ENCODE data around the gene SPATA16.

SPATA16 gene

GRCh38 chr3:173066044-173067004, 74.7 kb downstream of the SPATA16 start:
- in situ Hi-C loops (cut with MboI; ENCODE audit: low pct_unique_long_range_greater_than_20kb, low sequenced_read_pairs, unreplicated experiment) = no loop called here
- no peak for TF ChIP-seq CTCF (IDR thresholded peaks at IDR 0.05; ENCODE audit: extremely low read depth, insufficient read depth, missing control alignments)
- DNase-seq (ENCODE audit: low spot score) = no peak

- no peak for TF ChIP-seq CTCF (IDR thresholded peaks at IDR 0.05; ENCODE audit: extremely low read depth, insufficient read depth, missing control alignments)
- DNase-seq (ENCODE audit: low spot score) = no peak
- in situ Hi-C loops (cut with MboI; ENCODE audit: low pct_unique_long_range_greater_than_20kb, low sequenced_read_pairs, unreplicated experiment) = no loop called here
Measured at GRCh38 chr3:173065543-173065981, 75.5 kb downstream of the SPATA16 start.

- in situ Hi-C loops (cut with MboI; ENCODE audit: low pct_unique_long_range_greater_than_20kb, low sequenced_read_pairs, unreplicated experiment) = no loop called here
- no peak for TF ChIP-seq CTCF (IDR thresholded peaks at IDR 0.05; ENCODE audit: extremely low read depth, insufficient read depth, missing control alignments)
- no peak for DNase-seq (ENCODE audit: low spot score)
Measured at GRCh38 chr3:173064631-173065030, 76.4 kb downstream of the SPATA16 start.

- no peak for TF ChIP-seq CTCF (IDR thresholded peaks at IDR 0.05; ENCODE audit: extremely low read depth, insufficient read depth, missing control alignments)
- DNase-seq (ENCODE audit: low spot score) = no peak
- in situ Hi-C loops (cut with MboI; ENCODE audit: low pct_unique_long_range_greater_than_20kb, low sequenced_read_pairs, unreplicated experiment) = no loop called here
Measured at GRCh38 chr3:173058229-173058628, 82.8 kb downstream of the SPATA16 start.

- no peak for DNase-seq (ENCODE audit: low spot score)
- in situ Hi-C loops (cut with MboI; ENCODE audit: low pct_unique_long_range_greater_than_20kb, low sequenced_read_pairs, unreplicated experiment) = no loop called here
- no peak for TF ChIP-seq CTCF (IDR thresholded peaks at IDR 0.05; ENCODE audit: extremely low read depth, insufficient read depth, missing control alignments)
Measured at GRCh38 chr3:173055228-173055933, 85.7 kb downstream of the SPATA16 start.

- TF ChIP-seq CTCF (IDR thresholded peaks at IDR 0.05; ENCODE audit: extremely low read depth, insufficient read depth, missing control alignments) = no peak
- no peak for DNase-seq (ENCODE audit: low spot score)
- in situ Hi-C loops (cut with MboI; ENCODE audit: low pct_unique_long_range_greater_than_20kb, low sequenced_read_pairs, unreplicated experiment) = no loop called here
Measured at GRCh38 chr3:173049360-173049759, 91.7 kb downstream of the SPATA16 start.
